ENCODE measurements around the gene EEF1E1.
A peak's percentile ranks its signal among the peaks of the same experiment; 100 is the strongest.
"Not testable (repeated sequence)": the region's sequence is repeated elsewhere in the genome, so short reads cannot be mapped to it uniquely, and the experiment has no call there.

Gene EEF1E1

GRCh38 chr6:8063761-8064637 is 38.3 kb downstream of the EEF1E1 start, which contains the start of gene BLOC1S5:
Gene BLOC1S5 (minus strand): TSS chr6:8064389. CDS start chr6:8064376, 13 bp downstream.
- peak; percentile 97 for DNase-seq (ENCODE audit: low spot score)

DNA sequence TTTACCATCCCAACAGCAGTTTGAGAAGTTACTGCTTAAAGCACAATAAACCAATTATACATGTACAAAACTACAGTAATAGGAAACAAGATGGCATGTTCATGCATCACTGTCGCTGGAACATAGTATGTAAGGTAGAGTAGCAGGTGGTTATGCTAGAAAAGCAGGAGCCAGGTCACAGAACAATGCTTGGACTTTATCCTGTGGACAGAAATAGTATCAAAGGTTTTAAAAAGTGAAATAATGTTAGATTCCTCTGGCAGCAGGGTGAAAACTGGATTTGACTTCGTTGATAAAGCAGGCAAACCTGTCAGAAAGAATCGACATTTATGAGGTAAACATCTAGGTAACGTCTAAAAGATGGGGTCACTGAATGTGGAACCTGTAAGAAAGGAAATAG is 40.6 kb downstream of the EEF1E1 start:
- no peak for DNase-seq (ENCODE audit: low spot score)

DNA sequence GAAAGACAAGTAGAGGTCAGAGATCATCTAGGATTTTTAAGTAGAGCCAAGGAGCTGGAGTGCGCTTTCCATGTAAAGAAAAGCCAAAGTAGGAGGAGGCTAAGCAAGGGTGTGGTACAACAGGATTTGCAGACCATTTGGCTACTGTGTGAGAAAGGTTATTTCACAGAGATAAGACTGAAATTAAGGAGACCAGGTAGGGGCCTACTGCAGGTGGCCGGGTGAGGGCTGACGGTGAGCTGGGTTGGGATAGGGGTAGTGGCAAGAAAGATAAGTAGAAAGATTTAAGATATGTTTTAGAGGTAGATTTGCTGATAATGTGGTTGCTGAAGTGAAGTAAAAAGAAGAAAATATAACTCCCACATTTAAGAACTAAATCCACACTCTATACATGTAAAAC is 42.0 kb downstream of the EEF1E1 start:
- no peak for DNase-seq (ENCODE audit: low spot score)

DNA sequence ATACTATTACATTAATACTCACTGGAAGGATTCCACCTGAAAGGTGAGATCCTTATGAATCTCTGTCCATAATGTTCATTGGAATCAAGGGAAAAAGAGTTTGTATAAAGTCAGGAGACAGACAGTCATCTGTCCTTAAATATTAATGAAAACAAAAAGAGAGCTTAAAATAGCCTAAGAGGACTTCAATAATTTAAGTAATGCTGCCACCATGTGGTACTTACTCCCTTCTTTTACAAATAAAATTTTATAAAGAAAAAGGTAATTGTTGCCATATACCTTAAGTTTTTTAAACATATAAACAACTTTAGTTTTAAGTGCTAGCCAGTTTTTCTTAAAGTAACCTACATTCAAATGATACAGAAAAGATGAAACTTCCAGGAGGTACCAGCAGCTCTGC is 43.2 kb downstream of the EEF1E1 start:
- DNase-seq (ENCODE audit: low spot score), result peak; percentile 20

- no peak for DNase-seq (ENCODE audit: low spot score)
Observed at GRCh38 chr6:8057793-8058192, 44.6 kb downstream of the EEF1E1 start.

- no peak for DNase-seq (ENCODE audit: low spot score)
Observed at GRCh38 chr6:8057263-8057662, 45.1 kb downstream of the EEF1E1 start.

DNA sequence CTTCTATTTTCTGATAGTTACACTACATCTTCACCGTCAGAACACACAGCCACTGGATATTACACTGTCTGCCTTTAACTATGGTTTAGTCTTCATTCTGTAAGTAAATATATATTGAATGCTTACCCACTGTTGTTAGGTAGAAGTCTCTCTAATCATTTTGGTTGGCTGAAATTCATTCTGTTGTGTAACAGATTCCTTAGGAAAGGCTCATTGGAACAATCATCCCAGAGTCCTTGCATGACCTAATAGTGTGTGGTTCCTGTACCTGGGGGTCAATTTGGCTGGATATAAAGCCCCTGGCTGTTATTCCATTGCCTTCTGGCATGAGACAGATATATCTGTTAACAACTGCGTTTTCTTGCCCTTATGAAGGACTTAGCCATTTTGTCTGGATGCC is 48.1 kb downstream of the EEF1E1 start:
- DNase-seq (ENCODE audit: low spot score), result peak; percentile 4

GRCh38 chr6:8047541-8048292 is 54.6 kb downstream of the EEF1E1 start:
- DNase-seq (ENCODE audit: low spot score), result peak; percentile 11

DNA sequence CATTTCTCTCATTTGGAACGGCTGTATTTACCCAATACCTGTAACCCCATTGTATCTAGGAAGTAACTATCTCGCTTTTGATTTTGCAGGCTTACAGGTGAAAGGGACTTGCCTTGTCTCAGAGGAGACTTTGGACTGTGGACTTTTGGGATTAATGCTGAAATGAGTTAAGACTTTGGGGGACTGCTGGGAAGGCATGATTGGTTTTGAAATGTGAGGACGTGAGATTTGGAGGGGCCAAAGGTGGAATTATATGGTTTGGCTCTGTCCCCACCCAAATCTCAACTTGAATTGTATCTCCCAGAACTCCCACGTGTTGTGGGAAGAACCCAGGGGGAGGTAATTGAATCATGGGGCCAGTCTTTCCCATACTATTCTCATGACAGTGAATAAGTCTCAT is 56.6 kb downstream of the EEF1E1 start:
- DNase-seq (ENCODE audit: low spot score), result not testable (repeated sequence)

GRCh38 chr6:8043221-8043620 is 59.1 kb downstream of the EEF1E1 start:
- DNase-seq (ENCODE audit: low spot score), result no peak

GRCh38 chr6:8041913-8042583 is 60.3 kb downstream of the EEF1E1 start:
- DNase-seq (ENCODE audit: low spot score), result no peak

GRCh38 chr6:8034107-8034506 is 68.2 kb downstream of the EEF1E1 start:
- not testable (repeated sequence) for DNase-seq (ENCODE audit: low spot score)

GRCh38 chr6:8030920-8031319 is 71.4 kb downstream of the EEF1E1 start:
- DNase-seq (ENCODE audit: low spot score), result no peak

All from AG08395 (cell line).